ENCODE results near the gene KCND3.

GRCh38 chr1:111855260-111855659, 134.2 kb downstream of the KCND3 start:
- TF ChIP-seq CTCF (IDR thresholded peaks at IDR 0.05): no peak
- no peak for TF ChIP-seq EP300 (IDR thresholded peaks at IDR 0.05)

Measured in upper lobe of left lung (tissue), 4 donors.